ENCODE results near the gene ZNF419.

- TF ChIP-seq POU2F2 (IDR thresholded peaks at IDR 0.05; ENCODE audit: low read depth, low read length) (no peak), POLR2AphosphoS5 (IDR thresholded peaks at IDR 0.05; ENCODE audit: low read depth, low read length) (no peak), POLR2A (IDR thresholded peaks at IDR 0.05; ENCODE audit: low read depth, low read length) (no peak), SPI1 (IDR thresholded peaks at IDR 0.05; ENCODE audit: low read depth, low read length) (no peak)
These were observed 21.7 kb upstream of the ZNF419 start for GRCh38 chr19:57465680-57466381.

Measured in GM12891 (cell line).